Spleen (tissue), 7 donors: Measurements from ENCODE around the gene MVK.

Experiments
- POLR2AphosphoS5 ChIP-seq, 3 donors: sonication (generic); formaldehyde crosslinking; IDR thresholded peaks; one replicate each; pipeline ENCODE4 v1.5.1; 2017; ENCODE audit warnings: antibody characterized with exemption in 3 of 3
- TF ChIP-seq, protein P1 (sequence below), 11 experiments: fragments of 200-600 bp in 7 of 11; fragments of 450-650 bp in 4 of 11; sonication (generic) in 4 of 11; IDR thresholded peaks in 8 of 11; conservative IDR thresholded peaks in 3 of 11; 1 replicate in 7 of 11; 2 replicates in 4 of 11; pipeline versions ENCODE4 v1.4.0 to v1.8.0; 2016 to 2021; ENCODE audit warnings: antibody characterized with exemption in 11 of 11, inconsistent platforms in 4 of 11, mild to moderate bottlenecking in 1 of 11
- donor health status: DM: no; HTN: no; CAD: no; lungs with moderate emphysema.
- donor health status: DM: no; HTN: no; CAD: no.
- donor health status: DM: no; HTN: no; CAD: no.

- TF ChIP-seq, protein P1, sequence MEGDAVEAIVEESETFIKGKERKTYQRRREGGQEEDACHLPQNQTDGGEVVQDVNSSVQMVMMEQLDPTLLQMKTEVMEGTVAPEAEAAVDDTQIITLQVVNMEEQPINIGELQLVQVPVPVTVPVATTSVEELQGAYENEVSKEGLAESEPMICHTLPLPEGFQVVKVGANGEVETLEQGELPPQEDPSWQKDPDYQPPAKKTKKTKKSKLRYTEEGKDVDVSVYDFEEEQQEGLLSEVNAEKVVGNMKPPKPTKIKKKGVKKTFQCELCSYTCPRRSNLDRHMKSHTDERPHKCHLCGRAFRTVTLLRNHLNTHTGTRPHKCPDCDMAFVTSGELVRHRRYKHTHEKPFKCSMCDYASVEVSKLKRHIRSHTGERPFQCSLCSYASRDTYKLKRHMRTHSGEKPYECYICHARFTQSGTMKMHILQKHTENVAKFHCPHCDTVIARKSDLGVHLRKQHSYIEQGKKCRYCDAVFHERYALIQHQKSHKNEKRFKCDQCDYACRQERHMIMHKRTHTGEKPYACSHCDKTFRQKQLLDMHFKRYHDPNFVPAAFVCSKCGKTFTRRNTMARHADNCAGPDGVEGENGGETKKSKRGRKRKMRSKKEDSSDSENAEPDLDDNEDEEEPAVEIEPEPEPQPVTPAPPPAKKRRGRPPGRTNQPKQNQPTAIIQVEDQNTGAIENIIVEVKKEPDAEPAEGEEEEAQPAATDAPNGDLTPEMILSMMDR (IDR thresholded peaks at IDR 0.05 in 8 of 11, conservative IDR thresholded peaks at IDR 0.05 in 3 of 11) = no peak
- no peak for TF ChIP-seq POLR2AphosphoS5 (IDR thresholded peaks at IDR 0.05)
Observed at GRCh38 chr12:109583733-109584132, 10.1 kb downstream of the MVK start.
